ENCODE measurements around the gene ACSM6. TPM values are rescaled to one million over a fixed set of nuclear protein-coding genes. Genes with fewer than 3 reads are reported as not detected.

ACSM6 gene
- total RNA-seq, 6 experiments from 2014 or later = 0.12 TPM; not detected in 5

DNA sequence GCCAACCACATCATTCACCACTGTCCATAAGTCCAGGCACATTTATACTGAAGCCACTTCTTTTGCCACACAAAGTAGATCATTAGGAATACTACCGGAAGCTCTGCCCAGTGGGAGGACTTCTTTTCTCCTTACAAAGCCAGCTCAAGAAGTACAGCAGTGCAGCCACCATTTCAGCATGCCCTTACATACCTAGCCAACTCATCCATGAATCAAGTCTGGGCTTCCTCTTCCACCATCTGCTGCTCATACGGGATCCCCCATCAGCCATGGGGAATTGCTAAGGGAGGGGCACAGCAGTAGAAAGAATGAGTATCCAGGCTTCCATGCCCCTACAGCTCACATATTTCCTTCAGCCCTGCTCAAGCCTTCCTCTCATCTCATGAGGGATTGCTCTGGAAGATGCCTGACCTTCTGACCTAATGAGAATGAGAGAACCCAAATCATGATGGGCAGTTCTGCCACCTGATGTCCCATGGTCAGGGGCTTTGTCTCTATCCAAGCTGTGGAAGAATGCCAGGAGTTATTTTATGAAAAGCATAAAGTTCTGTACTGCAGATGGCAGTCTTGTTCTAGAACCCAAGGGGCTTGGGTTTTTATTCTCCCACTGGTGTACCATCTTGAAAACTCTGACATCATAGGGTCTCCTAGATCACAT, 39.5 kb downstream of the ACSM6 start:
- Histone ChIP-seq H3K9me3 (no peaks in the 10 kb centered on the region), H3K4me1 (no peaks in the 10 kb centered on the region), H3K36me3 (peaks cover 4 to 22% (median 11%) of the 10 kb centered on the region in 4 donors), H3K27me3 (no peaks in the 10 kb centered on the region), H3K4me3 (no peak overlapping the region), H3K27ac (no peak overlapping the region)
- TF ChIP-seq, protein P1, sequence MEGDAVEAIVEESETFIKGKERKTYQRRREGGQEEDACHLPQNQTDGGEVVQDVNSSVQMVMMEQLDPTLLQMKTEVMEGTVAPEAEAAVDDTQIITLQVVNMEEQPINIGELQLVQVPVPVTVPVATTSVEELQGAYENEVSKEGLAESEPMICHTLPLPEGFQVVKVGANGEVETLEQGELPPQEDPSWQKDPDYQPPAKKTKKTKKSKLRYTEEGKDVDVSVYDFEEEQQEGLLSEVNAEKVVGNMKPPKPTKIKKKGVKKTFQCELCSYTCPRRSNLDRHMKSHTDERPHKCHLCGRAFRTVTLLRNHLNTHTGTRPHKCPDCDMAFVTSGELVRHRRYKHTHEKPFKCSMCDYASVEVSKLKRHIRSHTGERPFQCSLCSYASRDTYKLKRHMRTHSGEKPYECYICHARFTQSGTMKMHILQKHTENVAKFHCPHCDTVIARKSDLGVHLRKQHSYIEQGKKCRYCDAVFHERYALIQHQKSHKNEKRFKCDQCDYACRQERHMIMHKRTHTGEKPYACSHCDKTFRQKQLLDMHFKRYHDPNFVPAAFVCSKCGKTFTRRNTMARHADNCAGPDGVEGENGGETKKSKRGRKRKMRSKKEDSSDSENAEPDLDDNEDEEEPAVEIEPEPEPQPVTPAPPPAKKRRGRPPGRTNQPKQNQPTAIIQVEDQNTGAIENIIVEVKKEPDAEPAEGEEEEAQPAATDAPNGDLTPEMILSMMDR (IDR thresholded peaks at IDR 0.05) = no peak
- no peak for DNase-seq
- WGBS (ENCODE audit: insufficient coverage, low coverage, low lambda C conversion rate, missing lambda C conversion rate) = 86% methylated on average over 2 of the region's 2 CpGs
- ATAC-seq = no peak
- intact Hi-C loops (cut with DNase I) = no loop called here

DNA sequence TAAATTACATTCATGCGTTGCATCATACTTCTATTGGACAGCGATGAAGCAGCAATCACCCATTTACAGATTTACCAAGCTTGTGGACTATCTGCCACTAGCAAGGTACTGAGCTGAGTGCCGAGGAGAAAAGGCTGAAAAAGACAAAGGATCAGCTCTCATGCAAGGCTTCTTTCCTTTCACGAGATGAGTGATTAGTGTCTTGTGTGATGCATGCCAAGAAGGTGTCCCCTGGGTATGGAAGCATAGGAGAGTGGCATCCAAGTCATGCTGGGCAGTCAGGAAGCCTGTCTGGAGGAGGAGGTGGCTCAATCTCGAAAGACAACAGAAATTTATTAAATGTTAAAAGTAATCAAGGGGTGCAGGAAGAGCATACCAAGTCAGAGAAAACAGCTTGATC, 40.9 kb downstream of the ACSM6 start:
- no peak for ATAC-seq
- Histone ChIP-seq H3K27me3 (no peaks in the 10 kb centered on the region), H3K36me3 (peaks cover 4 to 24% (median 11%) of the 10 kb centered on the region in 4 donors), H3K9me3 (no peaks in the 10 kb centered on the region), H3K4me3 (no peak overlapping the region), H3K27ac (no peak overlapping the region), H3K4me1 (no peaks in the 10 kb centered on the region)
- no peak for DNase-seq
- 77% methylated on average over 5 of the region's 5 CpGs for WGBS (ENCODE audit: insufficient coverage, low coverage, low lambda C conversion rate, missing lambda C conversion rate)
- TF ChIP-seq, protein P1 (IDR thresholded peaks at IDR 0.05) = no peak
- no peak for TF ChIP-seq POLR2A (IDR thresholded peaks at IDR 0.05)
- intact Hi-C loops (cut with DNase I) = no loop called here

DNA sequence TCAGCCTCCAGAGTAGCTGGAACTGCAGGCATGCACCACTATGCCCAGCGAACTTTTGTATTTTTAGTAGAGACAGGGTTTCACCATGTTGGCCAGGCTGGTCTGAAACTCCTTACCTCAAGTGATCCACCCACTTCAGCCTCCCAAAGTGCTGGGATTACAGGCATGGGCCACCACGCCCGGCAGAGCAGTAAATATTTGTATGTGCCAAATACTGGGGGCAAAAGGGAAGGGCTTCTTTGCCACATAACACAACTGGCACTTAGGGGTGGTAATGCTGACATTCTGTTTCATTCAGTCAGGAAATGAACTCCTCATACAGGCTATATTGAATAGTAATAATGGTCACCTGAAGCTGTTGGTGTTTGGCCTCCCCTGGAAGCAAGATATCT, 41.6 kb downstream of the ACSM6 start:
- Histone ChIP-seq H3K4me1 (no peaks in the 10 kb centered on the region), H3K27me3 (no peaks in the 10 kb centered on the region), H3K27ac (no peak overlapping the region), H3K9me3 (no peaks in the 10 kb centered on the region), H3K36me3 (peaks cover 4 to 29% (median 13%) of the 10 kb centered on the region in 4 donors), H3K4me3 (no peak overlapping the region)
- TF ChIP-seq, protein P1 (IDR thresholded peaks at IDR 0.05) = no peak
- TF ChIP-seq POLR2A (IDR thresholded peaks at IDR 0.05) = no peak
- intact Hi-C loops (cut with DNase I) = no loop called here
- 83% methylated on average over 1 of the region's 3 CpGs for WGBS (ENCODE audit: insufficient coverage, low coverage, low lambda C conversion rate, missing lambda C conversion rate)
- no peak for ATAC-seq
- no peak for DNase-seq

DNA sequence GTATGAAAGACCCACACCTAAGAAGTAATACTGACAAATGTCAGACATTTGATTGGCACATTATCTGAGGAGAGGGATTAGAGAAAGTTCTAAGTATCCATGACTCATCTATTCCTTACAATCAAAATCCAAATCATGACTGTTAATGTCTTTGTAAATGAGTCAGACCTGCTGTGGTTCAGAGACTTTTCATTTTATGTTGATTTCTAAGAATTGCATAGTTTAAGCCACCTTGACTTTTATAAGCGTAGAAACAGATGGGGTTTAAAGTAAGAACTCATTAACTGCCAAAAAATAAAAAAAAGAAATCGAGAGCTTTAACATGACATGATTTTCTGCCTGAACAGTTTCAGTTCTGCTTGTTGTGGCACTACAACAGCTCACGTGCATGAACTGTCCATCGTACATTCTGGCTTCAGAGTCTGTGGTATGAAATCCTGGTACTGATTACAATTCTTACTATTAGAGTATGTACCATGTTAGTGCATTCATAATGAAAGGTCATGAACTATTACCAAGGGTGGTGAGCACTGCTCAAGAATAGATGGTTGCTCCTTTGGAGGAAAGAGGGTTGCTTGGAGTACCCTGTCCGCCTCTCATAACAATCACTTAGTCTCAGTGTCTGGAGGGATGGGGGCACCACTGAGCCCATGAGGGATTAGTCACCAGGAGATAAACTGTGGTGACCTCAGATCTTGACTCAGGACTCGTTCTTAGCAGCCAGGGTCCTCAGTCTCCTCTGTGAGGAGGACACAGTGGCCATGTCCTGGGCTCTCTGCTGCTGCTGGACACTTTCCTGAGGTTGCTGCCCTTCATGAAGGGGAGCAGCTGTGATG, 42.2 kb downstream of the ACSM6 start:
- intact Hi-C loops (cut with DNase I) = no loop called here
- TF ChIP-seq, protein P1 (IDR thresholded peaks at IDR 0.05) = no peak
- no peak for TF ChIP-seq POLR2A (IDR thresholded peaks at IDR 0.05)
- H3K4me1 ChIP-seq = no peaks in the 10 kb centered on the region
- H3K9me3 ChIP-seq = no peaks in the 10 kb centered on the region
- H3K36me3 ChIP-seq = peaks cover 4 to 32% (median 14%) of the 10 kb centered on the region in 4 donors
- DNase-seq (no peak), ATAC-seq (no peak)
- no peak overlapping the region for H3K4me3 ChIP-seq
- WGBS (ENCODE audit: insufficient coverage, low coverage, low lambda C conversion rate, missing lambda C conversion rate) = 60% methylated on average over 4 of the region's 6 CpGs
- H3K27me3 ChIP-seq = no peaks in the 10 kb centered on the region
- no peak overlapping the region for H3K27ac ChIP-seq

Measured in right lobe of liver (tissue), 6 donors.